Testis (tissue), 3 donors: Measurements from ENCODE around the gene TBC1D5. TPM values are rescaled to one million over a fixed set of nuclear protein-coding genes. Genes with fewer than 3 reads are reported as not detected.

Experiments
- DNase-seq: peaks from one replicate; pipeline ENCODE4 v3.0.0-alpha.2; 2019
- H3K27ac ChIP-seq, 2 donors: fragments of 200-600 bp; sonication (generic); one replicate each; pipeline ENCODE4 v1.5.1; 2019
- H3K27me3 ChIP-seq: fragments of 200-600 bp; sonication (generic); one replicate; pipeline ENCODE4 v1.5.1; 2019
- H3K36me3 ChIP-seq: fragments of 200-600 bp; sonication (generic); one replicate; pipeline ENCODE4 v1.5.1; 2017; ENCODE audit warnings: low read depth; ENCODE audit errors: missing control alignments
- H3K4me1 ChIP-seq: fragments of 200-600 bp; sonication (generic); one replicate; pipeline ENCODE4 v1.5.1; 2019
- H3K4me3 ChIP-seq, 2 donors: fragments of 200-600 bp; sonication (generic); one replicate each; pipeline ENCODE4 v1.5.1; 2017 to 2019
- H3K9me3 ChIP-seq: fragments of 200-600 bp; sonication (generic); one replicate; pipeline ENCODE4 v1.5.1; 2017
- CTCF ChIP-seq, 3 experiments: fragments of 450-650 bp in 2 of 3; fragments of 200-600 bp in 1 of 3; sonication (generic) in 1 of 3; IDR thresholded peaks; one replicate each; pipeline ENCODE4 v1.5.1; 2016 to 2019; ENCODE audit warnings: antibody characterized with exemption in 3 of 3, mild to moderate bottlenecking in 2 of 3, moderate library complexity in 1 of 3
- POLR2A ChIP-seq: fragments of 450-650 bp; IDR thresholded peaks from one replicate; pipeline ENCODE4 v1.6.1; 2017; ENCODE audit warnings: antibody characterized with exemption, mild to moderate bottlenecking, moderate library complexity
- WGBS, 2 donors: methylation state at CpG; one replicate each; pipeline ENCODE4 v1.1.5; 2018; 5-methylcytosine and 5-hydroxymethylcytosine counted together
- intact Hi-C: fragments of 100-400 bp; cut with DNase I; formaldehyde crosslinking; loops from one replicate; pipeline ENCODE4 v1.15.1; 2023; ENCODE audit warnings: low total_unique reads
- polyA plus RNA-seq: library from polyadenylated mRNA; stranded (reverse); fragments of 350-450 nt; fragmentation: Illumina TruSeq; extraction: RNeasy Lipid Tissue Mini Kit (QIAGEN cat#74804); gene quantifications from one replicate; pipeline ENCODE4 v1.2.3, GENCODE V29; 2014; ENCODE audit warnings: low read depth, low replicate concordance; ENCODE audit not compliant: insufficient read depth
- total RNA-seq, 2 donors: library from RNA; depleted of rRNA; stranded (reverse); fragments of >200 nt; gene quantifications; one replicate each; pipeline ENCODE4 v1.2.3, GENCODE V29; 2016

TBC1D5 gene
- total and polyA plus RNA-seq, 3 donors from 2014 or later, result 47.8 to 98.1 (median 95.4) TPM

DNA sequence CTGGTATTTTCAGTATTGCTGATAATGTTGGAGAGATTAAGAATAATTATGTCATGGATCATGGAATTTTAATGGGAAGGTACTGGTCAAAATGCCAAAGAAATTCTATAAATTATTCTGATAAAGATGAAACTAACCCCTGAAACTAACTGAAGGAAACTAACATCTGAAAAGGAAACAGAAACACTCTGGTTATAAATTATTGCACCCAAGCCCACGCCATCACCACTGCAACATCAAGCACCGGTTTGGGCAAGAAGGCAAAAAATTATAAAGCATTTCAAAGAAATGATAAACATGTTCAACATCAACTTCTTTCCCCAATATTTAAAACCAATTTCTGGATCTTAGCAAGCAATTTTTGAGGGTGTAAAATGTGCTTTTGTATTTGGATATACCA is 372.5 kb downstream of the TBC1D5 start:
- intact Hi-C loops, result no loop called here
- Histone ChIP-seq H3K36me3 (no peaks in the 10 kb centered on the region), H3K4me1 (no peaks in the 10 kb centered on the region), H3K4me3 (no peak overlapping the region), H3K27me3 (no peaks in the 10 kb centered on the region), H3K27ac (no peak overlapping the region), H3K9me3 (no peaks in the 10 kb centered on the region)
- no peak for DNase-seq
- TF ChIP-seq CTCF (IDR thresholded peaks at IDR 0.05) (no peak), POLR2A (no peak)
- 67 to 73% methylated on average over 2 of the region's 2 CpGs for WGBS, 2 donors

DNA sequence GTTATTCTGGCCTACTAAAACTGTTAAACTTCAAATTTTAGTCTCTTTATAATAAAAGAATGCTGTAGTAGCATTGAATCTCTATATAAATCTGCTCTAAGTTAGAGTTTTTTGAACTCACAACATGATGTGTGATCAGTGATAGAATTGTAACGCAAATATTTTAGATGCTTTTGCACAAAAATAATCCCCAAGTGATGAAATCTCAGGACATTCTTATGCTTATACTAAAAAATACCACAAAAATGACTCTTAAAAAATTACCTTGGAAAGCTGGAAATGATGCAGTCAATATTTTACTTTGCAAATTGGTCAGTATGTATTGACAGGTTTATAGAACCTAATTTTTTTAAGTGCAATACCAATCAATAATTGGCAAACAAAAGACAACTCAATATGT is 375.3 kb downstream of the TBC1D5 start:
- H3K4me3 ChIP-seq, result no peak overlapping the region

DNA sequence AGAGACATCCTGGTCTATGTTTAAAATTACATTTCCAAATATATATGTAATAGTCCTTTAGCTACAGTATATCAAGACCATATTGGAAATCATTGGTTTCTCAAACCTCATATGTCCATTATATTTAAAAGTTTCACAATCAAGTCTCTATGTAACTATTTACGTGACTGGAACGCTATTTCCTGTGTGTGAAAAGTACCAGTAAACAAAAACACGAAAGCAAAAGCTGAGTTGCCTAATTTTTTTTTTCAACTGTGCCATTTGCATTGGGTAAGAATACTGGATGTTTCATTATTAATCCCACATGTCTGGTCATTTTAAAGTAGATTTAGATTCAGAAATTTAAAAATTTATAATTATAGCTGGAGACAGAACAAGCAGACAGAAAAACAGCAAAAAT is 381.4 kb downstream of the TBC1D5 start:
- Histone ChIP-seq H3K9me3 (no peaks in the 10 kb centered on the region), H3K27ac (no peak overlapping the region), H3K27me3 (no peaks in the 10 kb centered on the region), H3K36me3 (no peaks in the 10 kb centered on the region), H3K4me3 (no peak overlapping the region), H3K4me1 (no peaks in the 10 kb centered on the region)
- intact Hi-C loops, result no loop called here
- TF ChIP-seq CTCF (IDR thresholded peaks at IDR 0.05) (no peak), POLR2A (no peak)
- WGBS, 2 donors, result 76 to 91% methylated on average over 3 of the region's 3 CpGs
- no peak for DNase-seq

More for the DNA sequence above, 375.3 kb downstream of the TBC1D5 start:
- Histone ChIP-seq H3K27ac (no peak overlapping the region), H3K9me3 (no peaks in the 10 kb centered on the region), H3K27me3 (no peaks in the 10 kb centered on the region), H3K36me3 (no peaks in the 10 kb centered on the region), H3K4me1 (no peaks in the 10 kb centered on the region)
- TF ChIP-seq POLR2A (no peak), CTCF (IDR thresholded peaks at IDR 0.05) (no peak)
- no peak for DNase-seq
- WGBS, 2 donors, result 83 to 96% methylated on average over 1 of the region's 1 CpG
- intact Hi-C loops, result no loop called here

DNA sequence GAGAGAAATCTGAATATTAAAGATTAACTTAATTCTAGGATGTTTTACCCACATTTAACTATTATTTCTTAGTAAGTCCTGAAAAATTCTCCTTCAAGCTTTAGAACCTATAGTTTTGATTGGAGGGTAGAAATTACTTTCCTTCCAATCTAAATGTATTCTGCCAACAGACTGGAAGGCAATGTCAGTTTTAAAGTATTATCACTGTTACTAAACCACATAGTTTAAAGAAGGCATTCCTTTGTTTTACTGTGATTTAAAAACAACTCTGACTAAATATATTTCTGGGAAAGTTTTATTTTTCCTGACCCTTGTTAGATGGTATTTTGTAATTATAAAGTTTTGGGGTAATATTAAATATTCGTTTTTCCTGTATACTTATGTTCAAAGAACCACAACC is 382.5 kb downstream of the TBC1D5 start:
- 71 to 87% methylated on average over 1 of the region's 1 CpG for WGBS, 2 donors
- no peaks in the 10 kb centered on the region for H3K9me3 ChIP-seq
- H3K4me3 ChIP-seq, result no peak overlapping the region
- no peaks in the 10 kb centered on the region for H3K36me3 ChIP-seq
- no peak for DNase-seq
- intact Hi-C loops, result no loop called here
- H3K4me1 ChIP-seq, result no peaks in the 10 kb centered on the region
- TF ChIP-seq POLR2A (no peak), CTCF (IDR thresholded peaks at IDR 0.05) (no peak)
- H3K27me3 ChIP-seq, result no peaks in the 10 kb centered on the region
- H3K27ac ChIP-seq, result no peak overlapping the region

GRCh38 chr3:17357035-17357710 is 385.3 kb downstream of the TBC1D5 start:
- intact Hi-C loops, result no loop called here
- WGBS, 2 donors, result 67% methylated on average over 5 of the region's 5 CpGs

More at GRCh38 chr3:17357035-17357710, 385.3 kb downstream of the TBC1D5 start:
- H3K4me1 ChIP-seq, result no peaks in the 10 kb centered on the region
- H3K4me3 ChIP-seq, result no peak overlapping the region
- H3K27me3 ChIP-seq, result no peaks in the 10 kb centered on the region
- DNase-seq, result no peak
- no peaks in the 10 kb centered on the region for H3K36me3 ChIP-seq
- no peak for TF ChIP-seq POLR2A
- no peak for TF ChIP-seq CTCF (IDR thresholded peaks at IDR 0.05)
- no peak overlapping the region for H3K27ac ChIP-seq
- H3K9me3 ChIP-seq, result no peaks in the 10 kb centered on the region
